ENCODE measurements around the gene FBXO22.

Gene FBXO22

DNA sequence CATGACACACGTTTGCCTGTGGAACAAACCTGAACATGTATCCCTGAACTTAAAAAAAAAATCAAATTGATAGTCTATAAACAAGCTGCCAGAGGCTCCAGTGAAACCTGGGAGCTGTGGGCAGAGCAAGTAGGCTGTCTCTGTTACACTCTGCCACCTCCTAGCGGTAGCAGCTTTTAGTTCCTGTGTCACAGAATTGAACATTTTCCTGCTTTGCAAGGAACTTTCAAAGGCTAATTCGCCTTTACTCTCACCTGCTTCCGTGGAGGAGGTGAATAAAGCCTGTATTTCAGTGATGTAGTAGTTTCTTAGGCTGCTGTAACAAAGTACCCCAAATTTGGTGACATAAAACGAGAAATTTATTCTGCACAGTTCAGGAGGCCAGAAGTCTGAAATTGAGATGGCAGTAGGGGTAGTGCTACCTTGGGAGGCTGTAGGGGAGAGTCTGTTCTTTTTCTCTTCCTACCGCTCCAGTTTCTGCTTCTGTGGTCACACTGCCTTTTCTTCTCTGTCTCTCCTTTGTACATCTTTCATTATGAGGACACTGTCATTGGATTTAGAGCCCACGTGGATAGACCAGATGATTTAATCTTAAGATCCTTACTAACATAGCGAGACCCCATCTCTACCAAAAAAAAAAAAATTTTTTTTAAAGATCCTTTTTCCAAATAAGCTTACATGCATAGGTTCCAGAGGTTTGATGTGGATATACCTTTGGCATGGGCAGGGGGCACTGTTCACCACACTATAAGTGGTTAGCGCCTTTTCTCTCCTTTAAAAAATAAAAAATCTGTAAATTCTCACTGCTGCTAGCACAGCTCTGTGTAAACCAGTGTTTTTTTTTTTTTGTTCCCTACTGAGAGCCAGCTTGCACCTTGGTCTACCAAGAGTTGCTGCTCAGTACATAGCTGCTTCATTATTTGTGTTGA lies 25.3 kb downstream of the FBXO22 start:
- TF ChIP-seq, protein P1, sequence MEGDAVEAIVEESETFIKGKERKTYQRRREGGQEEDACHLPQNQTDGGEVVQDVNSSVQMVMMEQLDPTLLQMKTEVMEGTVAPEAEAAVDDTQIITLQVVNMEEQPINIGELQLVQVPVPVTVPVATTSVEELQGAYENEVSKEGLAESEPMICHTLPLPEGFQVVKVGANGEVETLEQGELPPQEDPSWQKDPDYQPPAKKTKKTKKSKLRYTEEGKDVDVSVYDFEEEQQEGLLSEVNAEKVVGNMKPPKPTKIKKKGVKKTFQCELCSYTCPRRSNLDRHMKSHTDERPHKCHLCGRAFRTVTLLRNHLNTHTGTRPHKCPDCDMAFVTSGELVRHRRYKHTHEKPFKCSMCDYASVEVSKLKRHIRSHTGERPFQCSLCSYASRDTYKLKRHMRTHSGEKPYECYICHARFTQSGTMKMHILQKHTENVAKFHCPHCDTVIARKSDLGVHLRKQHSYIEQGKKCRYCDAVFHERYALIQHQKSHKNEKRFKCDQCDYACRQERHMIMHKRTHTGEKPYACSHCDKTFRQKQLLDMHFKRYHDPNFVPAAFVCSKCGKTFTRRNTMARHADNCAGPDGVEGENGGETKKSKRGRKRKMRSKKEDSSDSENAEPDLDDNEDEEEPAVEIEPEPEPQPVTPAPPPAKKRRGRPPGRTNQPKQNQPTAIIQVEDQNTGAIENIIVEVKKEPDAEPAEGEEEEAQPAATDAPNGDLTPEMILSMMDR (IDR thresholded peaks at IDR 0.05; ENCODE audit: low read depth, low read length), result no peak; the same call in none of the 2 replicates
- DNase-seq (ENCODE audit: extremely low read depth, low read depth), result no peak

DNA sequence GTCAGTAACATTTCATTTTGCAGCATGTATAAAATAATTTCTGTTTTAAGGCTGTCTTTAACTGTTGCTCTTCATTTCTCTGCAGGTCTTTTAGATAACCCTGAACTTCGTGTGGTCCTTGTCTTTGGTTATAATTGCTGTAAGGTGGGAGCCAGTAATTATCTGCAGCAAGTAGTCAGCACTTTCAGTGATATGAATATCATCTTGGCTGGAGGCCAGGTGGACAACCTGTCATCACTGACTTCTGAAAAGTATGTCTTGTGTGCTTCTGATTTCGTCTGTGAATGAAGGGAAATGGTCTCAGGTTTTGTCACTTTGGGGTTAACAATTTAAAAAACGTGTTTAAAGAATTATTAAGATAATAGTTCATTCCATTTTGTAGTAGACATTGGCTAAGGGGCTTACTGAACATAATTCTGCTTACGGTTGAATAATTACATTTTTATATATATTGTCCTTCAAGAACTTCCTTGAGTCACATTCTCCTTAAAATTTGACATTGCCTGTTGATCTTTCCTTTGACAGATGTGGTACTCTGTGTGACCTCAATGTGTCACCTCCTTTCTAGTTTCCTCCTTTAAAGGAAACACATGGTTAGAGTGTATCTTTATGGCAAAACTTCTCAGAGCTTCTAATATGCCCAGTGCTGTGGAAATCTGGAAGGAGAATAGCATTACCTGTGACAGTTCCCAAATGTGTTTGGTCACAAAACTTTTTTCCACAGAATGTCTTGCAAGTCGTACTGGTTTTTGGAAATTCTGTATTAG lies 26.3 kb downstream of the FBXO22 start:
- TF ChIP-seq, protein P1 (IDR thresholded peaks at IDR 0.05; ENCODE audit: low read depth, low read length), result no peak
- no peak for DNase-seq (ENCODE audit: extremely low read depth, low read depth)

DNA sequence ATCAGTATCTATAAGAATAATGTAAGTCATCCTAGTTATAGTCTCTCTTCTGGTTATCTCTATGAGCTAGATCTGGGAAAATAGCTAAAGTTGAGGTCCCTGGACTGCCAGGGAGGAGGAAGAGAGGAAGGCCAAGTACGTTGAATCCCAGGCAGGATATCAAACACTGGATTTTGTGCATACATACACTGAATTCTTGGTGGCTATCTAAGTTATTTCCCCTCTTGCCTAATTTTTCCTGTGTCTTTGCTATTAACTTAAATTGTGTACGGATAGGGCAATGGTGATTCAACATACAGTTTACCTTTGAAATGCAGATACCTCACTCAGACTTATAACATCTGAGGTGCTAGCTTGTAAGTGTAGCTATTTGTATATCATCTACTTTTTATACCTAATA lies 27.2 kb downstream of the FBXO22 start:
- TF ChIP-seq, protein P1 (IDR thresholded peaks at IDR 0.05; ENCODE audit: low read depth, low read length), result no peak
- DNase-seq (ENCODE audit: extremely low read depth, low read depth), result no peak

DNA sequence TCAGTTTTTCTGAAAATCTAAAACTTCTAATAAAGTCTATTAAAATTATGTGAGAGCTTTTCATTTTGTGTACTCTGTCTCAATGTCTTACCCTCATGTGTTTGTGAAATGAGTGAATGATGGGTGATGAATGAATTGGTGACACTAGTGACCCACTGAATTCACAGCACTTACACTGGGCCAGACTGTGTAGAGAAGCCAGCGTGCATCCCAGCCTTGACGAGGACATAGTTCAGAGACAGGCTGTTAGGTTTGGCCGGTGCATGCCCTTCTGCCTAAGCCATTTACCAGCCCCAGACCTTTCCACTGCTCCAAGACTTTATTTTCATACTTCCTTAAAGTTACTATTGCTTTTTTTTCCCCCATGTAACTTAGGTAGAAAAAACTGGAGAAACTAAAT lies 38.8 kb downstream of the FBXO22 start:
- TF ChIP-seq, protein P1 (IDR thresholded peaks at IDR 0.05; ENCODE audit: low read depth, low read length), result no peak
- no peak for DNase-seq (ENCODE audit: extremely low read depth, low read depth)

DNA sequence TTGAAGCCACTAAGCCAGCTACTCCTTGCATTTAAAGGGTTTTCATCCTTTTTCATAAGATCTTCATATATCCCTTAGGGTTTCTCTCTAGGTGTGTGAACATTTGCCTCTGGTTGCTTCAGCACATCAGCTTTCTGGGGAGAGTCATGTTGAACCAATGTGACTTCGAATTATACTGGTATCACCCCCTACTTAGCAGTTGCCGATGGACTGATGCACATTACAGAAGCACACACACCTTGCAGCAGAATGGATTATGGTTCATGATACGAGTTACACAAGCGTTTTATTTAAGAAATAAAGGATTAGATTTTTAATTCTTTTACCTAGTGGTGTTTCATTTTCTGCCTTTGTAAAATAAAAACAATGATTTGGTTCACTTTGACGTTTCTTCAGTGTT lies 39.6 kb downstream of the FBXO22 start:
- DNase-seq (ENCODE audit: extremely low read depth, low read depth), result no peak
- TF ChIP-seq, protein P1 (IDR thresholded peaks at IDR 0.05; ENCODE audit: low read depth, low read length), result no peak

DNA sequence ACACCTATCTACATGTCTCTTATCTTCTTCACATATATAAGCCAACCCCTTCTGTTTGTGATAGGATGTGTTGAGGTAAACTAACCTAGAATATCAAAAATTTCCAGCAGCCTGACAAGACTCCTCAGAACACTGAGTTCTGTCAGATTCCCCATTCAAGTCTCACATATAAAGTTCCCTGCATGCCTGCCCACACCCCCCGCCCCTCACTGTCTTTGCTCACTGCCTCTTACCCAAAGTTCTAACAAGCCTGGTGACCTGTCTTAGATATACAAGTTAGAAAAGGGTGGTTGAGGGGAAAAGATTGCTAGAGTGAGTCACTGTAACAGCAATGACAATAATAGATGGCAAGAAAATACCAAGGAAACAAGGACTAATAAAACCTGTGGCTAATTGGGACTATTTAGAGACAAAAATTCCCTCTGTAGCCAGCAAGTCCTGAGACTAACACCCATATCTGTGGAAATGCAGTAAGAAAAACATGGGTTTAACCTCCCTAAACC lies 40.1 kb downstream of the FBXO22 start:
- DNase-seq (ENCODE audit: extremely low read depth, low read depth), result no peak
- TF ChIP-seq, protein P1 (IDR thresholded peaks at IDR 0.05; ENCODE audit: low read depth, low read length), result no peak

DNA sequence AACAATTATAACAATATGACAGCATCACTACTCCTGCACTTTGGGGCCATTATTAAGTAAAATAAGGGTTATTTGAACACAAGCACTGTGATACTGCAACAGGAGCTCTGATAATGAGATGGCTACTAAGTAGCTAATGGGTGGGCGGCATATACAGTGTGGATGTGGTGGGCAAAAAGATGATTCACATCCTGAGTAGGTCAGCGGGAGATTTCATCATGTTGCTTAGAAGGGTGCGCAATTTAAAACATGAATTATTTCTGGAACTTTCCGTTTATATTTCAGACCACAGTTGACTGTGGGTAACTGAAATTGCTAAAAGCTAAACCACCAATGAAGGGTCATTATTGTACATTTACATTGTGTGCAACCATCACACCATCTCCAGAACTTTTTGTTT lies 42.3 kb downstream of the FBXO22 start:
- DNase-seq (ENCODE audit: extremely low read depth, low read depth), result no peak

More for the DNA sequence above, 42.3 kb downstream of the FBXO22 start:
- TF ChIP-seq, protein P1 (IDR thresholded peaks at IDR 0.05; ENCODE audit: low read depth, low read length), result no peak

Data from AG09319 (cell line).